H9 (cell line): ENCODE data around the gene ANXA2. TPM values are rescaled to one million over a fixed set of nuclear protein-coding genes. Genes with fewer than 3 reads are reported as not detected.

Experiments
- DNase-seq: peaks from one replicate; pipeline ENCODE4 v3.0.0-alpha.2; 2017
- H2AFZ ChIP-seq: one replicate; pipeline ENCODE4 v1.6.1; 2013; ENCODE audit warnings: mild to moderate bottlenecking, low read length, control low read depth, moderate library complexity
- H2AK5ac ChIP-seq: 2 replicates; pipeline ENCODE4 v1.6.1; 2013; ENCODE audit warnings: low read length, control low read depth, mixed read lengths; ENCODE audit not compliant: insufficient read length
- H2BK120ac ChIP-seq: one replicate; pipeline ENCODE4 v1.6.1; 2013; ENCODE audit warnings: low read depth, mild to moderate bottlenecking, low read length, control low read depth, inconsistent platforms; ENCODE audit not compliant: poor library complexity, severe bottlenecking
- H2BK12ac ChIP-seq: 2 replicates; pipeline ENCODE4 v1.6.1; 2013; ENCODE audit warnings: low read length, control low read depth, mixed read lengths, low read depth; ENCODE audit not compliant: insufficient read length
- H2BK15ac ChIP-seq: 2 replicates; pipeline ENCODE4 v1.6.1; 2013; ENCODE audit warnings: low read depth, low read length, control low read depth
- H2BK20ac ChIP-seq: one replicate; pipeline ENCODE4 v1.6.1; 2013; ENCODE audit warnings: low read depth, mild to moderate bottlenecking, low read length, control low read depth, inconsistent platforms; ENCODE audit not compliant: poor library complexity, severe bottlenecking
- H2BK5ac ChIP-seq: 2 replicates; pipeline ENCODE4 v1.6.1; 2013; ENCODE audit warnings: low read length, control low read depth, mixed read lengths; ENCODE audit not compliant: insufficient read length
- H3K14ac ChIP-seq: 2 replicates; pipeline ENCODE4 v1.6.1; 2013; ENCODE audit warnings: low read length, control low read depth; ENCODE audit not compliant: insufficient read depth
- H3K18ac ChIP-seq: 2 replicates; pipeline ENCODE4 v1.6.1; 2013; ENCODE audit warnings: low read depth, mild to moderate bottlenecking, mixed read lengths, low read length, control low read depth; ENCODE audit not compliant: insufficient read length
- H3K23ac ChIP-seq: 2 replicates; pipeline ENCODE4 v1.6.1; 2013; ENCODE audit warnings: low read length, control low read depth, mixed read lengths, low read depth; ENCODE audit not compliant: insufficient read length
- H3K23me2 ChIP-seq: 2 replicates; pipeline ENCODE4 v1.6.1; 2013; ENCODE audit warnings: low read depth, mild to moderate bottlenecking, mixed read lengths, low read length, control low read depth; ENCODE audit not compliant: insufficient read length, poor library complexity, severe bottlenecking
- H3K27ac ChIP-seq: 2 replicates; pipeline ENCODE4 v1.5.1; 2013; ENCODE audit warnings: low read length, control low read depth, mixed read lengths, low read depth; ENCODE audit not compliant: insufficient read length
- H3K27me3 ChIP-seq: 2 replicates; pipeline ENCODE4 v1.6.1; 2013; ENCODE audit warnings: low read length, control low read depth, inconsistent platforms; ENCODE audit not compliant: insufficient read depth
- H3K4ac ChIP-seq: 2 replicates; pipeline ENCODE4 v1.6.1; 2013; ENCODE audit warnings: low read depth, mild to moderate bottlenecking, control low read depth, inconsistent platforms, low read length, moderate library complexity
- H3K4me1 ChIP-seq: 2 replicates; pipeline ENCODE4 v1.6.1; 2013; ENCODE audit warnings: low read length, control low read depth, inconsistent platforms; ENCODE audit not compliant: insufficient read depth
- H3K4me2 ChIP-seq: 2 replicates; pipeline ENCODE4 v1.6.1; 2013; ENCODE audit warnings: low read length, control low read depth, mixed read lengths; ENCODE audit not compliant: insufficient read length, insufficient read depth
- H3K56ac ChIP-seq: 2 replicates; pipeline ENCODE4 v1.6.1; 2013; ENCODE audit warnings: low read depth, mild to moderate bottlenecking, mixed read lengths, low read length, control low read depth; ENCODE audit not compliant: insufficient read length
- H3K79me1 ChIP-seq: 2 replicates; pipeline ENCODE4 v1.6.1; 2013; ENCODE audit warnings: low read depth, mild to moderate bottlenecking, moderate library complexity, low read length, control low read depth, inconsistent platforms; ENCODE audit not compliant: insufficient read depth, poor library complexity, severe bottlenecking
- H3K79me2 ChIP-seq: 2 replicates; pipeline ENCODE4 v1.6.1; 2013; ENCODE audit warnings: low read length, control low read depth, inconsistent platforms; ENCODE audit not compliant: insufficient read depth
- H3K9ac ChIP-seq: 2 replicates; pipeline ENCODE4 v1.6.1; 2013; ENCODE audit warnings: low read length, control low read depth, mixed read lengths; ENCODE audit not compliant: insufficient read length; ENCODE audit errors: extremely low read depth
- H3K9me3 ChIP-seq: one replicate; pipeline ENCODE4 v1.6.1; 2013; ENCODE audit warnings: low read depth, low read length, inconsistent platforms; ENCODE audit not compliant: control insufficient read depth
- H3T11ph ChIP-seq: one replicate; pipeline ENCODE4 v1.6.1; 2013; ENCODE audit warnings: mild to moderate bottlenecking, low read length, control low read depth, inconsistent platforms
- H4K20me1 ChIP-seq: one replicate; pipeline ENCODE4 v1.6.1; 2013; ENCODE audit not compliant: control insufficient read depth, insufficient read length, insufficient read depth
- H4K5ac ChIP-seq: 2 replicates; pipeline ENCODE4 v1.6.1; 2013; ENCODE audit warnings: low read depth, mild to moderate bottlenecking, mixed read lengths, low read length, control low read depth; ENCODE audit not compliant: insufficient read length
- H4K8ac ChIP-seq: replicated peaks from 2 replicates; pipeline ENCODE4 v1.6.1; 2013; ENCODE audit warnings: low read length, control low read depth, mixed read lengths, low read depth; ENCODE audit not compliant: insufficient read length
- H4K91ac ChIP-seq: 2 replicates; pipeline ENCODE4 v1.6.1; 2013; ENCODE audit warnings: low read depth, mild to moderate bottlenecking, moderate library complexity, mixed read lengths, low read length, control low read depth; ENCODE audit not compliant: insufficient read length
- H3K27ac Mint-ChIP-seq, 3 experiments: 2 replicates in 2 of 3; 3 replicates in 1 of 3; pipeline ENCODE4 v1.8.0; 2020 to 2021; ENCODE audit warnings: mixed read lengths in 3 of 3, mild to moderate bottlenecking in 1 of 3, moderate library complexity in 1 of 3
- H3K27me3 Mint-ChIP-seq: 2 replicates; pipeline ENCODE4 v1.8.0; 2021; ENCODE audit warnings: low read depth, mild to moderate bottlenecking, moderate library complexity, mixed read lengths
- H3K36me3 Mint-ChIP-seq, 3 experiments: 2 replicates in 2 of 3; 3 replicates in 1 of 3; pipeline ENCODE4 v1.8.0; 2020 to 2021; ENCODE audit warnings: low read depth in 3 of 3, mixed read lengths in 3 of 3; ENCODE audit not compliant: insufficient read depth in 1 of 3
- H3K4me1 Mint-ChIP-seq, 2 experiments: 2 replicates each; pipeline ENCODE4 v1.8.0; 2020; ENCODE audit warnings: mixed read lengths in 2 of 2
- H3K4me3 Mint-ChIP-seq, 2 experiments: 2 replicates in 1 of 2; 3 replicates in 1 of 2; pipeline ENCODE4 v1.8.0; 2020 to 2021; ENCODE audit warnings: mild to moderate bottlenecking in 2 of 2, mixed read lengths in 2 of 2, moderate library complexity in 1 of 2
- H3K9me3 Mint-ChIP-seq, 2 experiments: 2 replicates in 1 of 2; 3 replicates in 1 of 2; pipeline ENCODE4 v1.8.0; 2020; ENCODE audit warnings: mild to moderate bottlenecking in 2 of 2, mixed read lengths in 2 of 2, moderate library complexity in 1 of 2
- CTCF ChIP-seq: fragments of 200-600 bp; sonication (generic); conservative IDR thresholded peaks from 3 replicates; pipeline ENCODE4 v1.8.0; 2021; ENCODE audit warnings: antibody characterized with exemption, mild to moderate bottlenecking
- WGBS: extraction: QIAGEN DNeasy Blood & Tissue Kit; methylation state at CpG from one replicate; pipeline ENCODE4 v1.1.7; 2013; ENCODE audit warnings: missing lambda C conversion rate, low lambda C conversion rate, mixed read lengths; ENCODE audit not compliant: insufficient read length; ENCODE audit errors: extremely low coverage; 5-methylcytosine and 5-hydroxymethylcytosine counted together
- total RNA-seq: library from RNA; stranded (reverse); gene quantifications from 2 replicates; pipeline ENCODE4 v1.2.1, GENCODE V29; 2021

ANXA2 gene
- total RNA-seq, 1 experiment from 2014 or later, result 126 TPM

DNA sequence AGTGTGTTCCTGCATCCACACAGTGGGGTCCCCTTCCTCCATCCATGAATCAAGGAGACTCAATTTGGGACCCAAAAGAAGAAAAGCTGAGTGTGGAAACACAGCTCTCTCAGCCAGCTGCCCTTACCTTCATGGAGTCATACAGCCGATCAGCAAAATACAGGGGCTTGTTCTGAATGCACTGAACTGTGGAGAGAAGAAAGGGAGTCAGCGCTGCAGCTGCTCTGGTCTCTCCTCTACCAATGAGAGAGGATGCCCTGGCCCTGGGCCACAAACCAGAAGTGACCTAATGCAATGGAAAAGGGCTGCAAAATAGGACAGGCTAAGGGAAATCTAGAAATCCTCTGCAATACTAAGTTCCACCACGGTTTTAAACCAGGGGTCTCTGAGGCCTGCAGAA, 46.7 kb downstream of the ANXA2 start:
- no peak overlapping the region for H3K27ac Mint-ChIP-seq
- no peak overlapping the region; a peak in 1 of 5 replicates for H3K4me3 Mint-ChIP-seq
- Histone ChIP-seq H3K27ac (no peak overlapping the region), H4K20me1 (no peaks in the 10 kb centered on the region), H3K79me2 (no peaks in the 10 kb centered on the region), H2BK15ac (no peak overlapping the region), H4K8ac (no peak overlapping the region), H3K14ac (no peak overlapping the region), H2BK5ac (no peak overlapping the region), H3K79me1 (no peaks in the 10 kb centered on the region), H3K4me2 (no peak overlapping the region), H2BK20ac (no peak overlapping the region), H3K23me2 (no peaks in the 10 kb centered on the region), H4K5ac (no peak overlapping the region), H3K27me3 (no peaks in the 10 kb centered on the region; the same call in 1 of the 2 replicates), H3K9me3 (no peaks in the 10 kb centered on the region), H2AK5ac (no peak overlapping the region), H3K4me1 (peaks cover 3% of the 10 kb centered on the region; the same call in 1 of the 2 replicates), H2AFZ (no peak overlapping the region), H2BK12ac (no peak overlapping the region), H2BK120ac (no peak overlapping the region), H3K18ac (no peak overlapping the region), H3K9ac (no peak overlapping the region), H4K91ac (no peak overlapping the region), H3K23ac (no peak overlapping the region), H3K56ac (no peak overlapping the region), H3K4ac (no peak overlapping the region), H3T11ph (no peak overlapping the region)
- peaks cover 0 to 3% of the 10 kb centered on the region in 2 experiments; a peak in 1 of 5 replicates for H3K9me3 Mint-ChIP-seq
- H3K27me3 Mint-ChIP-seq, result no peaks in the 10 kb centered on the region
- DNase-seq, result no peak
- no CpG with 5 or more reads among the region's 3 CpGs for WGBS
- peaks cover 12 to 23% of the 10 kb centered on the region in 2 experiments for H3K4me1 Mint-ChIP-seq
- peaks cover 13 to 76% (median 48%) of the 10 kb centered on the region in 3 experiments; a peak in 6 of 7 replicates for H3K36me3 Mint-ChIP-seq
- no peak for TF ChIP-seq CTCF
